ENCODE data around the gene TFR2. TPM values are rescaled to one million over a fixed set of nuclear protein-coding genes. Genes with fewer than 3 reads are reported as not detected.

The TFR2 gene
- total RNA-seq, result under 0.01 and 0.29 TPM in 2 replicates

- H3K27me3 ChIP-seq (ENCODE audit: insufficient read depth, low read length), result peaks cover 4% of the 10 kb centered on the region
- H4K20me1 ChIP-seq (ENCODE audit: insufficient read depth, low read length), result no peaks in the 10 kb centered on the region
- no peak for TF ChIP-seq CTCF (IDR thresholded peaks at IDR 0.05; ENCODE audit: extremely low read depth, low read depth, low read length)
- no peak within 1 kb of the TSS for H3K27ac ChIP-seq (ENCODE audit: low read depth, low read length)
- H3K9me3 ChIP-seq (ENCODE audit: low read depth, low read length), result no peaks in the 10 kb centered on the region
- H3K4me3 ChIP-seq (ENCODE audit: insufficient read depth, low read length), result no peak within 1 kb of the TSS
- no peak within 1 kb of the TSS for H3K4me2 ChIP-seq (ENCODE audit: insufficient read depth, low read length)
- no peaks in the 10 kb centered on the region for H3K79me2 ChIP-seq (ENCODE audit: insufficient read depth, low read length)
- H3K4me1 ChIP-seq (ENCODE audit: insufficient read depth, low read length), result no peaks in the 10 kb centered on the region
- H2AFZ ChIP-seq (ENCODE audit: low read length), result no peak within 1 kb of the TSS
- no peaks in the 10 kb centered on the region for H3K36me3 ChIP-seq (ENCODE audit: insufficient read depth, low read length)
- no peak for DNase-seq (ENCODE audit: insufficient read length, low spot score, missing footprints)
These were observed at the start of gene TFR2 for GRCh38 chr7:100641463-100641859. Gene TFR2, minus strand, starts transcription at chr7:100641552. Its CDS starts 43 bp downstream, at chr7:100641509.

GRCh38 chr7:100689230-100690135 is 48.1 kb upstream of the TFR2 start:
- H3K4me3 ChIP-seq (ENCODE audit: insufficient read depth, low read length), result no peak overlapping the region
- no peak overlapping the region for H2AFZ ChIP-seq (ENCODE audit: low read length)
- DNase-seq (ENCODE audit: insufficient read length, low spot score, missing footprints), result peak; percentile 58
- peaks cover 4% of the 10 kb centered on the region for H3K36me3 ChIP-seq (ENCODE audit: insufficient read depth, low read length)
- H3K27me3 ChIP-seq (ENCODE audit: insufficient read depth, low read length), result no peaks in the 10 kb centered on the region
- H3K4me2 ChIP-seq (ENCODE audit: insufficient read depth, low read length), result no peak overlapping the region
- no peaks in the 10 kb centered on the region for H3K9me3 ChIP-seq (ENCODE audit: low read depth, low read length)
- no peak overlapping the region for H3K27ac ChIP-seq (ENCODE audit: low read depth, low read length)
- TF ChIP-seq CTCF (IDR thresholded peaks at IDR 0.05; ENCODE audit: extremely low read depth, low read depth, low read length), result no peak
- H3K4me1 ChIP-seq (ENCODE audit: insufficient read depth, low read length), result peaks cover 14% of the 10 kb centered on the region
- peaks cover 61% of the 10 kb centered on the region for H3K79me2 ChIP-seq (ENCODE audit: insufficient read depth, low read length)
- peaks cover 58% of the 10 kb centered on the region for H4K20me1 ChIP-seq (ENCODE audit: insufficient read depth, low read length)

- no peak for TF ChIP-seq CTCF (IDR thresholded peaks at IDR 0.05; ENCODE audit: extremely low read depth, low read depth, low read length)
- H3K4me2 ChIP-seq (ENCODE audit: insufficient read depth, low read length), result no peak overlapping the region
- peaks cover 58% of the 10 kb centered on the region for H3K79me2 ChIP-seq (ENCODE audit: insufficient read depth, low read length)
- H3K9me3 ChIP-seq (ENCODE audit: low read depth, low read length), result no peaks in the 10 kb centered on the region
- H3K27me3 ChIP-seq (ENCODE audit: insufficient read depth, low read length), result no peaks in the 10 kb centered on the region
- H3K27ac ChIP-seq (ENCODE audit: low read depth, low read length), result no peak overlapping the region
- no peak overlapping the region for H3K4me3 ChIP-seq (ENCODE audit: insufficient read depth, low read length)
- H3K36me3 ChIP-seq (ENCODE audit: insufficient read depth, low read length), result peaks cover 11% of the 10 kb centered on the region
- DNase-seq (ENCODE audit: insufficient read length, low spot score, missing footprints), result peak; percentile 39
- peaks cover 14% of the 10 kb centered on the region for H3K4me1 ChIP-seq (ENCODE audit: insufficient read depth, low read length)
- H4K20me1 ChIP-seq (ENCODE audit: insufficient read depth, low read length), result peaks cover 58% of the 10 kb centered on the region
- H2AFZ ChIP-seq (ENCODE audit: low read length), result no peak overlapping the region
These were observed 47.0 kb upstream of the TFR2 start for GRCh38 chr7:100688326-100688860.

- Histone ChIP-seq H2AFZ (ENCODE audit: low read length) (no peak overlapping the region), H4K20me1 (ENCODE audit: insufficient read depth, low read length) (peaks cover 52% of the 10 kb centered on the region), H3K27me3 (ENCODE audit: insufficient read depth, low read length) (no peaks in the 10 kb centered on the region), H3K9me3 (ENCODE audit: low read depth, low read length) (no peaks in the 10 kb centered on the region), H3K36me3 (ENCODE audit: insufficient read depth, low read length) (peaks cover 11% of the 10 kb centered on the region), H3K4me2 (ENCODE audit: insufficient read depth, low read length) (no peak overlapping the region), H3K79me2 (ENCODE audit: insufficient read depth, low read length) (peaks cover 52% of the 10 kb centered on the region), H3K4me3 (ENCODE audit: insufficient read depth, low read length) (no peak overlapping the region), H3K27ac (ENCODE audit: low read depth, low read length) (no peak overlapping the region), H3K4me1 (ENCODE audit: insufficient read depth, low read length) (peaks cover 10% of the 10 kb centered on the region)
- peak; percentile 96 for DNase-seq (ENCODE audit: insufficient read length, low spot score, missing footprints)
- TF ChIP-seq CTCF (IDR thresholded peaks at IDR 0.05; ENCODE audit: extremely low read depth, low read depth, low read length), result no peak
These were observed 46.5 kb upstream of the TFR2 start for GRCh38 chr7:100687751-100688300.
